Stimulated activated CD4-positive, alpha-beta T cell treated with anti-CD3 and anti-CD28 coated beads, Interleukin-2, amount 100 ng/mL, for 24 hours (primary cell): ENCODE results near the gene TBL1X.

Experiments used
- DNase-seq, 2 donors: peaks; one replicate each; pipeline ENCODE4 v3.0.0-alpha.2; 2020

Gene TBL1X

GRCh38 chrX:9635803-9636202, 170.9 kb downstream of the TBL1X start:
- DNase-seq = no peak

DNA sequence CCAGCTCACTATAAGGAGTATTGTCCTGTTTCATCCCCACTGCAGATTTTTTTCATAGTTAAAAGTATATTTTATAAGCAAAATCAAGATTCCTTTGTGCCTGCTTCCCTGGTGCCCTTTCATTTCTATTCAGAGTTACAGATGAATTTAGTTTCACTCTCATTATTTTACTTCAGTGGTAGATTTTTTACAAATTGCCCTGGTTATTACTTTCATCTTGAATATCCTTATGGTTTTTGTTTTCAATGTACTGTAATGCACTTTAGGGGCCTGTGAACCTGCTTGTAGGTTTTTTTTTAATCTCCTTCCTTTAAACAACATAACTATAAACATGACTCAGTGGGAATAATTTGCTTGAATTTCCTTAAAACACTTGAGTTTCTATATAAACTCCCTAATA, 174.0 kb downstream of the TBL1X start:
- no peak for DNase-seq

DNA sequence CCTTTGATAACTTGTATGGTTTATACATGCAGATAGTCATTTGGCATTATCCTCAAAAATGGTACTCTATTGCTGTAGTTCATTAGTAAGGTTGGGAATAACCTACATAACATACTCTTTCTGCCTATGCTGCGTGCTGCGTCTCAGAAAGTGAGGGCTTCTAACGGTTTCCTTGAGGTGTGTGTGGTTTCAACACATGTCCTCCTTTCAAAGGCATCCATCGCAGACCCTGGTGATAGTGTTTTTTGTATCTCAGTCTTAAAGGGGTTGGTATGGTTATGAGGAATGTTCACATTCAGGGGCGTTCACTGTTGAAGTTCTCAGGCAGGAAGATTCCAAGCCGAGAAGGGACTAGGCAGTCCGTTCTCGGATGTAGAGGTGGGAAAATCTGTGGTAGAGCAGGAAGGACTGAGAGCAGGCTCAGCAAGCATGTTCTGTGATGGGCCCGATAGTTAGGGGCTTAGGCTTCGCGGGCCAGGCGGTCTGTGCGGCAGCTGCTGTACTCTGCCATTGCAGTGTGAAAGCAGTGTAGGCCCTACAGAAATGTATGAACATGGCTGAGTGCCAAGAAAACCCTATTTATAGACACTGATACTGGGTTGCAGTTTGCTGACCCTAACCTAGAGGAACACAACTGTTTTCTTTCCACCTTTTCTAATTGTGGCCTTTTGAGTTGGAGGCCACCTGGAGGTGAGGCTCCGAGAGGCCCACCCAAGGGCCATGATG, 177.6 kb downstream of the TBL1X start:
- no peak for DNase-seq

DNA sequence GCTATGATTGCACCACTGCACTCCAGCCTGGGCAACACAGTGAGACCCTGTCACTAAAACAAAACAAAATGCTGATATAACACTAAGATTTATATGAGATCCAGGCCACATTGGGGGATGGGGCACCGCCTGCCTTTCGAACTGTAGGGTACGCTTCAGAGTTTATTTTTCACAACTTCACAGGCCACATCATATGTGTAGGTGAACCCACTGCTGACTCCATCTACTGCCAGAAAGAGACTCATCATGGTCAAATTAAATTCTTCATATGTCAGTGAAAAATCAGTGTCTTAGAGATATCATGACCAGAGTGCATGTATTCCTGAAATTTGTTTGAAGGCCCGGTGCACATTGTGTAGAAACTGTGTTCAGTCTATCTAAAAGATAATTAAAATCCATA, 178.9 kb downstream of the TBL1X start:
- no peak for DNase-seq

GRCh38 chrX:9644335-9644734, 179.5 kb downstream of the TBL1X start:
- peak in 1 of 2 donors; percentile 25 for DNase-seq

DNA sequence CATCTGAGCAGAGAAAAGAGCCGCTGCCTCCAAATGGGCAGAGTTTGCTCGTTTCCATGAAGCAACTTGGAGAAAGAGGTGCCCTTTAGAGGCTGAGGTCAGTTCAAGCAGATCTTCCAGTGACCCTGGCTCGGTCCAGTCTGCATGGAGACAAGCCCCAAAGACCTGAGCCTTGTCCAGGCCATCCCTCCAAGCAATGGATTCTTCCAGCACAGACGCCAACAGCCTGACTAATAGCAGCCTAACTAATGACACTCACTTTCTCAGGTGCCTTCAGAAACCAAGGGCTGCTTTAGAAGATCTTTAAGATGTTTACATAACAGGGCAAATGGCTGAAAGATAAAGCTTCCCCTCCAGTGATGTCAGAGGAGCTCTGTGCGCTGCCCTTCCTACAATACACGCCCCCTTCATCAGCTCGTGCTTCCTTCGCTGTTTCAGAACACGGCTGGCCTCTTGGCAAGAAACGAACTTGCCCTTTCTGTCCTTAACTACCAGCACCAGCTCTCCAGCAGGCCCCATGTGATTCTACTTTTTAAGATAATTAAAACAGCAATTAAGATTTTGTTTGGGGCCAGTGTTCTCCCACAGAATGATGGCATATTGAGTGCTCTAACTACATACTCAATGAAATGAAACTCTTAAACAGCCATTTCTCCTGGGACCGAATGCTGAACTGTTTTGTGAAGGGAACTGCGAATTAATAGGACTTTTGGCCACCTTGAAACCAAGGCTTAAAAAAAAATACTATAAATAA, 181.8 kb downstream of the TBL1X start:
- no peak for DNase-seq

DNA sequence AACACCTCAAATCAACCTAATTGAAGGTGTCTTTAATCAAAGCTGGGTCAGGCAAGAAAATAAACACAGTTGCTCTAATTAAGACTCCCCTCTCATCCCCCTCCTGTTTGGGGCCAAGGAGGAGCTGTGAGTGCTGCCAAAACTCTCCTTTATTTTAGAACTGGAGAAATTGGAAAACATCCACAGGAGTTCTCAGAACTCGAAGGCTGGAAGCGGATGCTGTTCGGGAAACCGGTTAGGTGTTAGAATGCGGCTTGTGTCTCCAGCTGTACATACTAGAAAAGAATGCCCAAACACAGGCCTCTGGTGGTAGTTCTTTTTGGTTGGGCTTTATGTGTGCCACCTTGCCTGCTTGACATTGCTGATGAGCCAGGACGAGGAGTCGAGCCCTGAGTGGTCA, 182.6 kb downstream of the TBL1X start:
- DNase-seq = no peak

- DNase-seq = no peak
Observed at GRCh38 chrX:9650091-9650490, 185.2 kb downstream of the TBL1X start.

GRCh38 chrX:9651737-9652136, 186.9 kb downstream of the TBL1X start:
- no peak for DNase-seq

- DNase-seq = no peak
Observed at GRCh38 chrX:9654929-9655328, 190.1 kb downstream of the TBL1X start.

DNA sequence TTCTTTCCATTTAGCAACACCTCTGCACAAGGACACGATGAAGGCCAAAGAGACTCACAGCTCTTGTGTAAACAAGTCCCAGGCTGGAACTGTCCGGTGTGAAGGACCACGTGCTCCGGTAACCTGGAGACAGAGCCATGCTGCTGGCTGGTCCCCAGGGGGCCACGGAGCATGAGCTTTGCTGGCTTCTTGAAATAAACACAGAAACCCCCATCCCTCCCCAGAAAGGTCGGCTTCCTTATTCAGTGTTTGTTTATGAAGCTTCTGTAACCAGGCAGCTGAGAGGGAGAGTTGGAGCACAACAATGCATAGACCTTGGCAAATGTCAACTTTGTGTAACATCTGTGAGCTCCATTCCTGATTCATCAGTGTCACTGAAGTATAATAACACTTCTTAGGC, 191.4 kb downstream of the TBL1X start:
- no peak for DNase-seq

DNA sequence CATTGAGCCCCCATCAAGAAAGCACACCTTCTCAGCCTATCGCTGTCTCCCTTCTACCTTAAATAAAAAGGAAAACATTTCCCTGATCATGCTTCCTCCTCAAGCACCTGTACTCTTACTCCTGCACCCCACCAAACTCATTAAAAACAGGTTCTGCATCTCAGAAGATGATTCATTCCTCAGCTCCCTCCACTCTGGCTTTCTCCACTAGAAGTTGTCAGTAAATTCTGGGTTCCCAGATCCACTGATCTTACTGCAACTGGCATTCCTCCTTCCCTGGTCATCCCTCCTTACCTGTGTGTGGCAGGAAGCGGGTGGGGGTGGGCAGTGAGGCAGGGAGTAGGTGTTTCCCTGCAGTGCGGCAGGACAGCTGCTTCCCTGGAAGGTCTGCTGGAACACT, 192.0 kb downstream of the TBL1X start:
- DNase-seq = no peak

DNA sequence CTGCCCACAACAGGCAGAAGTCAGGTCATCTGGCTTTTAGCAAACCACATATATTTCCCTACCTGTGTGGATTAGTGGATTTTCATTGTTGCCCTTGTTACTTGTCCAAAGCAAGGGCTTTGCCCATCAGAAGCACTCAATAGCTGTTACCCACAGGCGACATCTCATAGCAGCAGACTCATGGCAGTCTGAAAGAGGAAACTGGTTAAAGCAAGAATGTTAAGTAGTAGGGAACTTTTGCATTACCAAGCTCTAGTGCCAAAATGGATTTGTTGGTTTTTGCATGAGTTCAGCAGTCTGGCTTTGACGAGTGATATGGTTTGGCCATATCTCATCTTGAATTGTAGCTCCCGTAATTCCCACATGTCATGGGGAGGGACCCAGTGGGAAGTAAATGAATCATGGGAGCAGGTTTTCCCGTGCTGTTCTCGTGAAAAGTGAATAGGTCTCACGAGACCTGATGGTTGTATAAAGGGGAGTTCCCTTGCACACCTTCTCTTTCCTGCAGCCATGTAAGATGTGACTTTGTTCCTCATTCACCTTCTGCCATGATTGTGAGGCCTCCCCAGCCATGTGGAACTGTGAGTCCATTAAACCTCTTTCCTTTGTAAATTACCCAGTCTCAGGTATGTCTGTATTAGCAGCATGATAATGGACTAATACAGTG, 192.9 kb downstream of the TBL1X start:
- no peak for DNase-seq

- no peak for DNase-seq
Observed at GRCh38 chrX:9658409-9658808, 193.6 kb downstream of the TBL1X start.

DNA sequence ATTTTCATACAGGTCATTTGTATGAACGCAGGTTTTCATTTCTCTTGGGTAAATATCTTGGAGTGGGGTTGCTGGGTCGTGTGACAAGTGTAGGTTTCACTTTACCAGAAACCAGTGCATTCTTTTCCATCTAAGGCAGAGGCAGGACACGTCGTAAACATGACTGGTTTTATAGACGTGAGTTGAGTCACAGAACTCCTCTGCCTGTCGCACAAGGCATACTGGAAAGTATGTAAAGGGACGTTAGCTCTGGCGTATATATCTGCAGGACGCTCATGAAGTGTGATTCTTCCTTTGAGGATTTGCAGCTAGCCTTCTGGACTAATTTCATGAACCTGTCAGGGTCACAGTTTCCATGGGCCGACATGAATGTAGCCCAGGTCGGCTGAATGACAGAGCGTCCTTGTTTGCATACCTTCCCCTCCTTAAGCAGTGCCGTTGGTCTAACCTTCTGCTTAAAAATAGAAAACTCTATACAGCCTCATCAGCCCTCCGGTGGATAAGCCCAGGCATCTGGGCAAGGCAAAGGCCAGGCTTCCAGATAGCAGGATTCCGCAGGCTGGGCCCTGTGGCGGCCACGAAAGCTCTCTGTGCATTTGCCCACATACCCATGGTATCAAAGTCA, 194.8 kb downstream of the TBL1X start:
- no peak for DNase-seq

DNA sequence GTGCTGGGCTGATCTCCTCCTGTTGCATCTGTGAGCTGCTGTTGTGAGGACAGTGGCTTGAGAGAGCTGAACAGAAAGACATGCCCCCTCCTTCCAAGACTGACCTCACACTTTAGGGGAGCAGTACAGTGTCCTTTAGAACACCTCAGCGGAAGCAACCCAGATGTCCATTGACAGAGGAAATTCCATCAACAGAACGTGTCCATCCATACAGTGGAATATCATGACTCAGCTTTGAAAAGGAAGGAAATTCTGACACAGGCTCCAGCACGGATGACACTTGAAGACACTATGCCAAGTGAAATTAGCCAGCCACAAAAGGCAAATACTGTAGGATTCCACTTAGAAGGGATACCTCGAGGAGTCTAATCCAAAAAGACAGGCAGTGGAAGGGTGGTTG, 197.3 kb downstream of the TBL1X start:
- no peak for DNase-seq

DNA sequence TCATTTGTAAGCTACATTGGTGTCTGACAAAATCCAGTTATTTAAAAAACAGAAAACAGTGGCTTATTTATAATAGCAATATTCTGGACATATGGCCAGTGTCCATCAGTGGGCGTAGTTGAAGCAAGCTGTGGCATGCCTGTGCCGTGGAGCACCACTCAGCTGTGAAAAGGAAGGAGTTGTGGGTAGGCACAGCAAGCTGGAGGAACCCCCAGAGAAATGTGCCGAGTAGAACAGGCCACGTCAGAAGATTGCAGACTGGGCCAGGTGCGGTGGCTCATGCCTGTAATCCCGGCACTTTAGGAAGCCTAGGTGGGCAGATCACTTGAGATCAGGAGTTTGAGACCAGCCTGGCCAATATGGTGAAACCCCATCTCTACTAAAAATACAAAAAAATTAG, 198.4 kb downstream of the TBL1X start:
- no peak for DNase-seq

DNA sequence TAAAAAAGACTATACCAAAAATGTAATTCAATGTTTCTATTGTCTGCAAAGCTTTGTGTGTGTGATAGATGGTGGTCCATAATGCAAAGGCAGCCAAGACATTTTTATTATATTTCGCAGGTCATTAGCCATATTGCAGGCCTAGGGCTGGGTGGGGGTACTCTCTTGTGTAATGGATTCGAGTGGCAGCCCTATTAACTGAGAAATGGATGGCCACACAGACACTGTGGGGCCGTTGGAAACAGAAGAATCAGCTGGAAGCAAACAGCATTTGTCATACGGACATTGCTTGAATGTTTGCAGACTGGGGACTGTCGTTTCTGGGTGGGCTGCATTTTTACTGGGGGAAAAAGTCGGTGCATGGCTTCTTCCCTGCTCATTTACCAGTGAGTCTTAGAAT, 199.4 kb downstream of the TBL1X start:
- no peak for DNase-seq

DNA sequence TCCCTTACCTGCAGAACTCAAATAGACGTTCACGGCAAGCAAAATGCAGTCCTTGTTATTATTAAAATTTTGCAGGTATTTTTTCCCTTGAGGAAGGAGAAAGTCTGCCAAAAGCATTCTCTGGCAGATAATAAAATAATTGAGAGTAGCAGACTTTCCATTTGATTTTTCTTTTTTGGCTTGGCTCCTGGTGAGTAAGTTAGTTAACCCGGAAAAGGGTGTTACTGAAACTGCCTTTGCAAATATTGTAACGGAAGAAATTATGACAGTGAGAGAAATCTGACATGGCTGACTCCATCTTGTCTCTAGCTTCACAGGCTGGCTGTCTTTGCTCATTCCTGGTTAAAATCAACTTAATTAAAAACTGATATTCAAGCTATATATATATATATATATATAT, 200.3 kb downstream of the TBL1X start:
- DNase-seq = no peak

DNA sequence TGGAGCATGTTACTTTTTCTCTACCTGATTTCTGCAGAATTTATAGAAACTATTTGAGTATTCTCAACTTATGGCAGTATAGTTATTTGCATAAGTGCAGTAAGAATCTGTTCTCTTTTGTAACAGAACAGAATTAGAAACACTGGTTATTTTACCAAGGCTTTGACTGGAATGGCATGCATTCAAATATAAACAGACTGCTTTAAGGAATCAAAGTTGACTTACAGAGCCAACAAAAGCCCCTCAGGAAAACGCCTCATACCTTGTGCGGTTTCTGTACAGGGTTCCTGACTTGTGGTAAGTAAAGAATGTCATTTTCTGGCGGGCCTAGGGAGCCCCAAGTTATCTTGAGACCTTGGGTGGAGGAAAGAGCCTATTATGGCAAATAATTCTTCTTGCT, 203.7 kb downstream of the TBL1X start:
- no peak for DNase-seq

DNA sequence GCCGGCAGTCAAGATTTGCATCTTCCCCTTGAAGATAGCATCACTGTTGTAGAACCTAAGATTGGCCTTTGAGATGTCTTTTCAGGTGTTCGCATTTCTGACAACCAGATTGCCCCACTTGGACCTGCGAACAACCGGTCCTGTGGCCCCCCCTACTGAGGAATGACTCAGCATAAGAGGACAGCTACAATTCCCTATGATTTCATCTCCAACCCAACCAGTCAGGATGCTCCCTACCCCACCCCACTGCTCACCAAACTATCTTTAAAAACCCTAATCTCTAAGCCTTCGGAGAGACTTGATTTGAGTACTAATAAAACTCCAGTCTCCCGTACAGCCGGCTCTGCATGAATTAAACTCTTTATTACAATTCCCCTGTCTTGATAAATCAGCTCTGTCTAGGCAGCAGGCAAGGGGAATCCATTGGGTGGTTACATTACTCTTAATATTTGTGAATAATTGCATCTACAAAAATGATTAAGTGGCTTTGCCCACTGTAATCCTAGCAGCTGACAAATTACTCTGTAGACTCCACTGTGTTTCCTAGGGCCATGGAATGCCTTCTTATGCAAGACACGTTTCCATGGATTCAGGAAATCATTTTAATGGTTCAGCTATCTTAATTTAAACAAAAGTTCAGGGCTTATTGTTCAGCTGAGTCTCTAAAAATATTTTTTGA, 205.4 kb downstream of the TBL1X start:
- DNase-seq = no peak

GRCh38 chrX:9671998-9672397, 207.1 kb downstream of the TBL1X start:
- no peak for DNase-seq

DNA sequence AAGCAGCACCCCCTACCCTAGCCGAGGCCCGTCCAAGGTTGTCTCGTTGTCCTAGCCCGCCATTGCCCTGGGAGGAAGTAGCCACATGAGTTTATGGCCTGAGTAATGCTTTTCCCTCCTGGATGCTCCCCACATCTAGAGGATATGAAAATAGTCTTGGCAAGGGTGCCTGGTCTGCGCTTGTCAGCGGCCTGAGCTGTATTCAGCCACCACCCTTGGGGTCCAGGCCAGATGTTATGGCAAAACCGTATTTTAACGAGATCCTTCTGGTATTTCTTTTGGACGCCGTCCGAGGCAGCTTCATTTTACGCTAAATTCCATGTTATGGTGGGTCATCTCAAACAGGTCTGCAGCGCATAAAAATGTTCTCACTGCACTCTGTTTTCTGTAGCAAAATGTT, 211.4 kb downstream of the TBL1X start:
- no peak for DNase-seq
